Measurements from ENCODE around the gene DMD.

Gene DMD

GRCh38 chrX:32867781-32868523 is 343.4 kb downstream of the DMD start:
- H3K27me3 ChIP-seq (ENCODE audit: insufficient read depth, low read length): peaks cover 3% of the 10 kb centered on the region
- no peaks in the 10 kb centered on the region for H3K36me3 ChIP-seq (ENCODE audit: insufficient read depth, low read length)
- no peaks in the 10 kb centered on the region for H3K4me1 ChIP-seq (ENCODE audit: insufficient read depth, low read length)
- no peak overlapping the region for H3K4me3 ChIP-seq (ENCODE audit: low read length)
- no peaks in the 10 kb centered on the region for H3K9me3 ChIP-seq (ENCODE audit: low read length)
- H2AFZ ChIP-seq (ENCODE audit: low read depth, low read length): no peak overlapping the region

DNA sequence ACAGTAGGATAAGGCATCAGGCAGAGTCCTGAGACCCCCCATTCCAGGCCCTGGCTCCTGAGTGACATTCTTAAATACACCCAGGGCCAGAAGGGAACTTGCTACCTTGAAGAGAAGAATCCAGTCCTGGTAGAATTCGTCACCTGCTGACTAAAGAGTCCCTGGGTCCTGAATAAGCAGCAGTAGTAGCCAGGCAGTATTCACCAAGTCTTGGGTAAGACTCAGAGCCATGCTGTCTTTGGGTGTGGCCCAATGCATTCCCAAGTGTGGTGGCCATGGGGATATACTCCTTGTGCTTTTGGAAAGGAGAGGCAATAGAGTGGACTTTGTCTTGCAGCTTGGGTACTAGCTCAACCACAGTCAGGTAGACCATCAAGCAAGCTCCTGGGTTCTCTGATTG is 359.1 kb downstream of the DMD start:
- H3K4me3 ChIP-seq (ENCODE audit: low read length): no peak overlapping the region
- no peaks in the 10 kb centered on the region for H3K9me3 ChIP-seq (ENCODE audit: low read length)
- H3K36me3 ChIP-seq (ENCODE audit: insufficient read depth, low read length): no peaks in the 10 kb centered on the region
- peaks cover 4% of the 10 kb centered on the region for H3K27me3 ChIP-seq (ENCODE audit: insufficient read depth, low read length)
- no peaks in the 10 kb centered on the region for H3K4me1 ChIP-seq (ENCODE audit: insufficient read depth, low read length)
- no peak overlapping the region for H2AFZ ChIP-seq (ENCODE audit: low read depth, low read length)

- Histone ChIP-seq H3K9me3 (ENCODE audit: low read length) (no peaks in the 10 kb centered on the region), H3K4me1 (ENCODE audit: insufficient read depth, low read length) (no peaks in the 10 kb centered on the region), H2AFZ (ENCODE audit: low read depth, low read length) (no peak overlapping the region), H3K36me3 (ENCODE audit: insufficient read depth, low read length) (no peaks in the 10 kb centered on the region), H3K4me3 (ENCODE audit: low read length) (no peak overlapping the region), H3K27me3 (ENCODE audit: insufficient read depth, low read length) (peaks cover 4% of the 10 kb centered on the region)
Measured at GRCh38 chrX:32851556-32851955, 359.8 kb downstream of the DMD start.

- Histone ChIP-seq H3K4me3 (ENCODE audit: low read length) (no peak overlapping the region), H3K27me3 (ENCODE audit: insufficient read depth, low read length) (peaks cover 6% of the 10 kb centered on the region), H3K9me3 (ENCODE audit: low read length) (no peaks in the 10 kb centered on the region), H3K4me1 (ENCODE audit: insufficient read depth, low read length) (no peaks in the 10 kb centered on the region), H3K36me3 (ENCODE audit: insufficient read depth, low read length) (no peaks in the 10 kb centered on the region), H2AFZ (ENCODE audit: low read depth, low read length) (no peak overlapping the region)
Measured at GRCh38 chrX:32847921-32848320, 363.4 kb downstream of the DMD start.

GRCh38 chrX:32842053-32842452 is 369.3 kb downstream of the DMD start:
- Histone ChIP-seq H2AFZ (ENCODE audit: low read depth, low read length) (no peak overlapping the region), H3K9me3 (ENCODE audit: low read length) (no peaks in the 10 kb centered on the region), H3K4me1 (ENCODE audit: insufficient read depth, low read length) (no peaks in the 10 kb centered on the region), H3K4me3 (ENCODE audit: low read length) (no peak overlapping the region), H3K36me3 (ENCODE audit: insufficient read depth, low read length) (no peaks in the 10 kb centered on the region), H3K27me3 (ENCODE audit: insufficient read depth, low read length) (peaks cover 2% of the 10 kb centered on the region)

- Histone ChIP-seq H3K4me3 (ENCODE audit: low read length) (no peak overlapping the region), H3K27me3 (ENCODE audit: insufficient read depth, low read length) (no peaks in the 10 kb centered on the region), H2AFZ (ENCODE audit: low read depth, low read length) (no peak overlapping the region), H3K4me1 (ENCODE audit: insufficient read depth, low read length) (no peaks in the 10 kb centered on the region), H3K9me3 (ENCODE audit: low read length) (no peaks in the 10 kb centered on the region), H3K36me3 (ENCODE audit: insufficient read depth, low read length) (no peaks in the 10 kb centered on the region)
Measured at GRCh38 chrX:32839781-32840180, 371.6 kb downstream of the DMD start.

GRCh38 chrX:32825009-32825408 is 386.3 kb downstream of the DMD start:
- H3K27me3 ChIP-seq (ENCODE audit: insufficient read depth, low read length): no peaks in the 10 kb centered on the region
- no peaks in the 10 kb centered on the region for H3K9me3 ChIP-seq (ENCODE audit: low read length)
- no peak overlapping the region for H2AFZ ChIP-seq (ENCODE audit: low read depth, low read length)

GRCh38 chrX:32804034-32804433 is 407.3 kb downstream of the DMD start:
- Histone ChIP-seq H3K4me3 (ENCODE audit: low read length) (no peak overlapping the region), H3K36me3 (ENCODE audit: insufficient read depth, low read length) (no peaks in the 10 kb centered on the region), H3K27me3 (ENCODE audit: insufficient read depth, low read length) (no peaks in the 10 kb centered on the region), H2AFZ (ENCODE audit: low read depth, low read length) (no peak overlapping the region), H3K4me1 (ENCODE audit: insufficient read depth, low read length) (no peaks in the 10 kb centered on the region), H3K9me3 (ENCODE audit: low read length) (no peaks in the 10 kb centered on the region)

More at GRCh38 chrX:32825009-32825408, 386.3 kb downstream of the DMD start:
- Histone ChIP-seq H3K4me1 (ENCODE audit: insufficient read depth, low read length) (no peaks in the 10 kb centered on the region), H3K36me3 (ENCODE audit: insufficient read depth, low read length) (no peaks in the 10 kb centered on the region), H3K4me3 (ENCODE audit: low read length) (no peak overlapping the region)

DNA sequence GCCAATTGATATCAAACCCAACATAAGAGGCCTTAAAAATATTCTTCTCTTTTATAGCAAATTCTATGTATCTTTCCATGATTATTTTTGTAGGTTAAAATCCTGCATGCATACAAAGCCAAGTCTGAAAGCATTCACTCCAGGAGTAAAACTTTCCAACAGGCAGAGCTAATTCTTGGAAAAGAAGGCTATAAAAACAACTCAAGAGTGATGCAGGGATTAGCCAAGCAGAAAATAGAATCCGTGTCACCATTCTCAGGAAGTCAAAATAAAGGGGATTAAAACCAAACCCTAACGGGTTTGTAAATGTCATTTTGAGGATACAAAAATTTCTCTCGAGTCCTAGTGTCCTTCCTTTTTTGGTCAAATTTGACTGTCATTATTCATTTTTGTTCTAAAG is 412.4 kb downstream of the DMD start:
- no peaks in the 10 kb centered on the region for H3K9me3 ChIP-seq (ENCODE audit: low read length)
- H3K4me3 ChIP-seq (ENCODE audit: low read length): no peak overlapping the region
- no peaks in the 10 kb centered on the region for H3K4me1 ChIP-seq (ENCODE audit: insufficient read depth, low read length)
- H3K27me3 ChIP-seq (ENCODE audit: insufficient read depth, low read length): no peaks in the 10 kb centered on the region
- H3K36me3 ChIP-seq (ENCODE audit: insufficient read depth, low read length): no peaks in the 10 kb centered on the region
- no peak overlapping the region for H2AFZ ChIP-seq (ENCODE audit: low read depth, low read length)

- no peaks in the 10 kb centered on the region for H3K36me3 ChIP-seq (ENCODE audit: insufficient read depth, low read length)
- H3K4me3 ChIP-seq (ENCODE audit: low read length): no peak overlapping the region
- no peaks in the 10 kb centered on the region for H3K27me3 ChIP-seq (ENCODE audit: insufficient read depth, low read length)
- H3K4me1 ChIP-seq (ENCODE audit: insufficient read depth, low read length): no peaks in the 10 kb centered on the region
- no peaks in the 10 kb centered on the region for H3K9me3 ChIP-seq (ENCODE audit: low read length)
- H2AFZ ChIP-seq (ENCODE audit: low read depth, low read length): no peak overlapping the region
Measured at GRCh38 chrX:32788936-32789335, 422.4 kb downstream of the DMD start.

GRCh38 chrX:32780109-32780508 is 431.2 kb downstream of the DMD start:
- Histone ChIP-seq H3K27me3 (ENCODE audit: insufficient read depth, low read length) (no peaks in the 10 kb centered on the region), H3K36me3 (ENCODE audit: insufficient read depth, low read length) (no peaks in the 10 kb centered on the region), H2AFZ (ENCODE audit: low read depth, low read length) (no peak overlapping the region), H3K4me1 (ENCODE audit: insufficient read depth, low read length) (no peaks in the 10 kb centered on the region), H3K9me3 (ENCODE audit: low read length) (no peaks in the 10 kb centered on the region), H3K4me3 (ENCODE audit: low read length) (no peak overlapping the region)

DNA sequence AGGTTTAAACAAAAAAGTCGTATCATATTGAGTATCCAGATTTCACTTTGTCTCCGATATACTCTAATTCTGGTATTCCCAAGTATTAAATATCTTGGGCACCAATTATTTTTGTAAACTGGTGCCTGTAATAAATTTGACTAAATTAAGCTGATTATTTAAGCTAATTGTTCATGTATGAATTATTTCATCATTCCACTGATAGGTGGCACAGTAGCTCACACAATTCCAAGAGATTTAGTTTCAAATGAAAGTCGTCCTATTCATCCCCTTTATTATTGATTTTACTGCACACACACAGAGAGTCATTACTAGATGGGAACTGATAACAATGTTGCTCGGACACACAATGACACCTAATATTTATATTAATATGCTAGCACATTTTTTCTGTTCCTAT is 432.4 kb downstream of the DMD start:
- no peaks in the 10 kb centered on the region for H3K9me3 ChIP-seq (ENCODE audit: low read length)
- H2AFZ ChIP-seq (ENCODE audit: low read depth, low read length): no peak overlapping the region
- H3K4me1 ChIP-seq (ENCODE audit: insufficient read depth, low read length): no peaks in the 10 kb centered on the region
- no peak overlapping the region for H3K4me3 ChIP-seq (ENCODE audit: low read length)
- H3K27me3 ChIP-seq (ENCODE audit: insufficient read depth, low read length): no peaks in the 10 kb centered on the region
- H3K36me3 ChIP-seq (ENCODE audit: insufficient read depth, low read length): no peaks in the 10 kb centered on the region

GRCh38 chrX:32774966-32775365 is 436.4 kb downstream of the DMD start:
- Histone ChIP-seq H3K36me3 (ENCODE audit: insufficient read depth, low read length) (no peaks in the 10 kb centered on the region), H3K9me3 (ENCODE audit: low read length) (no peaks in the 10 kb centered on the region), H3K4me3 (ENCODE audit: low read length) (no peak overlapping the region), H3K4me1 (ENCODE audit: insufficient read depth, low read length) (no peaks in the 10 kb centered on the region), H3K27me3 (ENCODE audit: insufficient read depth, low read length) (no peaks in the 10 kb centered on the region), H2AFZ (ENCODE audit: low read depth, low read length) (no peak overlapping the region)

GRCh38 chrX:32749070-32749469 is 462.3 kb downstream of the DMD start:
- Histone ChIP-seq H3K9me3 (ENCODE audit: low read length) (no peaks in the 10 kb centered on the region), H3K4me1 (ENCODE audit: insufficient read depth, low read length) (no peaks in the 10 kb centered on the region), H3K27me3 (ENCODE audit: insufficient read depth, low read length) (no peaks in the 10 kb centered on the region), H3K4me3 (ENCODE audit: low read length) (no peak overlapping the region), H2AFZ (ENCODE audit: low read depth, low read length) (no peak overlapping the region), H3K36me3 (ENCODE audit: insufficient read depth, low read length) (no peaks in the 10 kb centered on the region)
